GM12801 (cell line): ENCODE measurements around the gene CDKL5.

Source experiments
- TF ChIP-seq, protein P1 (sequence below): IDR thresholded peaks from one replicate; pipeline ENCODE4 v1.5.1; 2011; ENCODE audit warnings: control low read depth; ENCODE audit not compliant: insufficient read length; ENCODE audit errors: extremely low read depth

Gene CDKL5

GRCh38 chrX:18573556-18573955 is 148.1 kb downstream of the CDKL5 start:
- TF ChIP-seq, protein P1, sequence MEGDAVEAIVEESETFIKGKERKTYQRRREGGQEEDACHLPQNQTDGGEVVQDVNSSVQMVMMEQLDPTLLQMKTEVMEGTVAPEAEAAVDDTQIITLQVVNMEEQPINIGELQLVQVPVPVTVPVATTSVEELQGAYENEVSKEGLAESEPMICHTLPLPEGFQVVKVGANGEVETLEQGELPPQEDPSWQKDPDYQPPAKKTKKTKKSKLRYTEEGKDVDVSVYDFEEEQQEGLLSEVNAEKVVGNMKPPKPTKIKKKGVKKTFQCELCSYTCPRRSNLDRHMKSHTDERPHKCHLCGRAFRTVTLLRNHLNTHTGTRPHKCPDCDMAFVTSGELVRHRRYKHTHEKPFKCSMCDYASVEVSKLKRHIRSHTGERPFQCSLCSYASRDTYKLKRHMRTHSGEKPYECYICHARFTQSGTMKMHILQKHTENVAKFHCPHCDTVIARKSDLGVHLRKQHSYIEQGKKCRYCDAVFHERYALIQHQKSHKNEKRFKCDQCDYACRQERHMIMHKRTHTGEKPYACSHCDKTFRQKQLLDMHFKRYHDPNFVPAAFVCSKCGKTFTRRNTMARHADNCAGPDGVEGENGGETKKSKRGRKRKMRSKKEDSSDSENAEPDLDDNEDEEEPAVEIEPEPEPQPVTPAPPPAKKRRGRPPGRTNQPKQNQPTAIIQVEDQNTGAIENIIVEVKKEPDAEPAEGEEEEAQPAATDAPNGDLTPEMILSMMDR, result no peak

DNA sequence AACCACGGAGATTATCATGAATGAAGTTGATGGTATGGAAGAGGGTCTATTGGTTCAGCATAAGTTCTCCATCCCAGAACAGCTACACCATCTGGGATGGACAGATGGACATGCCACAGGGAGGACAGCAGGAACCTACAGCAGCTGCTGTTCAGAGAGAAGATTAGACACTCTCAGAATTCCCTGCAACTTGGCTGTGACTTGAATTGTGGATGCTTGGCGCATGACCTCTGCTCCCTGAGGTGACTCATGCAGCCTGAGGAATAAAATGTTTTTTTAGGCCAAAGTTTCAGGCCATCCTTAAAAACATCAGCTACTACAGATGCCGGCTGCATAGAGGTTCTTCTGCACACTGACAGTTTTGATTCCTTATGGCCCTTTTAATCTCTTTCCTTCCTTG is 149.2 kb downstream of the CDKL5 start:
- TF ChIP-seq, protein P1, result no peak

DNA sequence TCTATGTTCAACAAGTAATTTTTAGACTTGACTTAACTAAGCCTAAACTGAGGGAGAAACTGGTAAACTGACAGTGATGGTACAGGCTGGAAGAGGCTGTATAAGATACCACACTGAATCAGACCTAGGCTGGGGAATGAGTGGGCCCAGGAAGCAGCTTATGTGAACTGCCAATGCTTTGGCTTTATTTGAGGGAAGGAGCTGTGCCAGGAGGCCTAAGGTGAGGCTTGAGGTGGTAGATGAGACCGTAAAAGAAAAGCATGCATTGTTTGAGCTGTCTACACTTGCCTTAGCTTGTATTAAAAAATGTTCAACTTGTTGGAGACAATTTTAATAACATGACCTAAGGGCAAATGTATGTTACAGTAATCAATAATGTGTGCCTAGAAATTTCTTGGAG is 150.3 kb downstream of the CDKL5 start:
- TF ChIP-seq, protein P1, result no peak

GRCh38 chrX:18577400-18577799 is 152.0 kb downstream of the CDKL5 start:
- TF ChIP-seq, protein P1, result no peak

DNA sequence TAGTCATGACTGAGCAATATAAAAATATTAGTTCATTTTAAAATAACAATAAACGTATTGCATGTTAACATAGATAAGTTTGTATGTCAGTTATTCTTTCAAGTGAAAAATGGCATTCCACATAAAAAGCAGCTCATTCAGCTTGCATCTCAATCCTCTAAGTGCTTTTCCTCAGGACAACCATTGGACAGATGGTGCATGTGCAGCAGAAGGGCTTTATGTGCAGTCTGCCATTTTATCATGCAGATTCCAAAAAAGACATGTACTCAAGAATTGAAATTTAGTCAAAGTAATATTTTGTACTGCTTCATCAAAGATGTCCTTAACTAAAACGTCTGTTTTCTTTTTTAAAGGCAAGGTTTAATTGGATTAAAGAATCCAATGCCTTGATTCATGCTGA is 153.1 kb downstream of the CDKL5 start:
- TF ChIP-seq, protein P1, result no peak

GRCh38 chrX:18579495-18579894 is 154.1 kb downstream of the CDKL5 start:
- TF ChIP-seq, protein P1, result no peak

DNA sequence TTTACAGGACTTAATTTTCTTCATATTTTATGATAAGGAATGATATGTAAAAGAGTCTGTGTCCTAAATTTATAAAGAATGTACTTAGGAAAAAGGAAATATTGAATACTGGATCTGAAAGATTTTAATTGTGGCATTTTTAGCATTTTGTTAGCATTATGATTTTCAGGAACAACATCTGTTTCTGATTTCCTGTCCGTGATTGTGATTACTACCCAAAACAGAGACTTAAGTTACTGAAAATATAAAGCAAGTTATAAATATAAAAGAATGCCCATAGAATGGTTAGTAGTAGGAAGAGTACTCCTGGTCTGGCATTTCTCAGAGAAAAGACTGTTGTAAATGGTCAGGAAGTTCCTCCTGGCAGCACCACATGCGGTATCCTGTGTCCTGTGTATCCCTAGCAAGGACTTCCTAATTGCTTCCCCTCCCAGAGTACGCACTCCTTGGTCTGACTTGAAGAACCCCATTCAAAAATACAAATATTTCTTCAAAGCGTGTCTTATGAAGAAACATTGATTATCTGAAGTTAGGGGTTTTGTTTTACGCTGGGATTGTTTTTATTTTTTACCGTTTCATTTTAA is 157.6 kb downstream of the CDKL5 start:
- TF ChIP-seq, protein P1, result no peak
